Panc1 (cell line): Measurements from ENCODE around the gene MAP1S. TPM values are rescaled to one million over a fixed set of nuclear protein-coding genes. Genes with fewer than 3 reads are reported as not detected.
"Not testable (repeated sequence)": the region's sequence is repeated elsewhere in the genome, so short reads cannot be mapped to it uniquely, and the experiment has no call there.

Experiments used
- ATAC-seq: fragments of 200-7000 bp; cut with Tn5 transposase; 2 replicates; pipeline ENCODE4 v1.9.1; 2020; ENCODE audit warnings: mild to moderate bottlenecking, moderate library complexity
- BruUV-seq: library from RNA; stranded (reverse); fragments of 400-500 nt; replicated peaks from 2 replicates; lab custom pipeline; 2021; lab: Mats Ljungman, UMichigan
- CTCF ChIA-PET: fragments of 300-600 bp; sonication (Branson Sonifier 250); formaldehyde crosslinking; loops from one replicate; lab custom pipeline; 2022; ENCODE audit warnings: antibody characterized with exemption; lab: Charles Lee
- POLR2A ChIA-PET: fragments of 300-600 bp; sonication (Branson Sonifier 250); formaldehyde crosslinking; loops from one replicate; lab custom pipeline; 2022; ENCODE audit warnings: antibody characterized with exemption; lab: Charles Lee
- DNase-seq: peaks from one replicate; pipeline ENCODE4 v3.0.0-alpha.2; 2010; ENCODE audit warnings: low read depth, low spot score
- H3K27ac ChIP-seq: 2 replicates; pipeline ENCODE4 v1.5.1; 2011; ENCODE audit warnings: mild to moderate bottlenecking, low read length, inconsistent platforms
- H3K27me3 ChIP-seq: fragments of 200-500 bp; sonication (Bioruptor generic); 2 replicates; pipeline ENCODE4 v1.6.0; 2014; ENCODE audit warnings: low read length, inconsistent platforms; ENCODE audit not compliant: control insufficient read depth, insufficient read depth
- H3K36me3 ChIP-seq: fragments of 200-500 bp; sonication (Bioruptor generic); 2 replicates; pipeline ENCODE4 v1.5.1; 2014; ENCODE audit warnings: inconsistent platforms, mild to moderate bottlenecking, low read length, moderate library complexity; ENCODE audit not compliant: control insufficient read depth, insufficient read depth
- H3K4me1 ChIP-seq: 2 replicates; pipeline ENCODE4 v1.5.1; 2011; ENCODE audit warnings: inconsistent platforms, mild to moderate bottlenecking, low read length, moderate library complexity; ENCODE audit not compliant: control insufficient read depth, insufficient read depth
- H3K4me3 ChIP-seq, 2 experiments: 2 replicates each; pipeline ENCODE4 v1.5.1; 2011 to 2012; ENCODE audit warnings: low read depth in 2 of 2, low read length in 2 of 2, mild to moderate bottlenecking in 2 of 2, inconsistent platforms in 1 of 2, moderate library complexity in 1 of 2
- H3K9me3 ChIP-seq: fragments of 200-500 bp; sonication (Bioruptor generic); 2 replicates; pipeline ENCODE4 v1.5.1; 2014; ENCODE audit warnings: low read depth, mild to moderate bottlenecking, inconsistent platforms, low read length, moderate library complexity; ENCODE audit not compliant: control insufficient read depth, insufficient read depth
- POLR2AphosphoS5 ChIP-seq: IDR thresholded peaks from 2 replicates; pipeline ENCODE4 v1.6.1; 2012; ENCODE audit warnings: mild to moderate bottlenecking, low read depth, low read length, moderate library complexity
- SIN3A ChIP-seq: IDR thresholded peaks from 2 replicates; pipeline ENCODE4 v1.6.1; 2012; ENCODE audit warnings: low read depth, mild to moderate bottlenecking, low read length, moderate library complexity, borderline replicate concordance; ENCODE audit not compliant: insufficient read depth
- TCF7L2 ChIP-seq: IDR thresholded peaks from 2 replicates; pipeline ENCODE4 v1.6.1; 2011; ENCODE audit warnings: mild to moderate bottlenecking, low read depth, low read length, inconsistent platforms
- in situ Hi-C: cut with HindIII; loops from 2 replicates; pipeline ENCODE4 v1.10.0; 2016; ENCODE audit warnings: low sequenced_read_pairs, low pct_unique_long_range_greater_than_20kb
- intact Hi-C: fragments of 100-400 bp; cut with micrococcal nuclease; formaldehyde crosslinking; loops from one replicate; pipeline ENCODE4 v1.10.0; 2022; ENCODE audit not compliant: unreplicated experiment
- total RNA-seq: library from RNA; stranded (reverse); gene quantifications from one replicate; pipeline ENCODE4 v1.2.1, GENCODE V29; 2021; ENCODE audit not compliant: unreplicated experiment
- TF ChIP-seq, protein P1 (sequence below), 2 experiments: IDR thresholded peaks; 2 replicates each; pipeline ENCODE4 v1.6.1; 2011 to 2012; ENCODE audit warnings: low read depth in 2 of 2, control low read depth in 1 of 2, low read length in 1 of 2, mild to moderate bottlenecking in 1 of 2, moderate library complexity in 1 of 2; ENCODE audit not compliant: insufficient read depth in 1 of 2
- TF ChIP-seq, protein P2 (sequence below): fragments of 450-650 bp; IDR thresholded peaks from 2 replicates; pipeline ENCODE4 v1.5.1; 2017; ENCODE audit warnings: mild to moderate bottlenecking

MAP1S gene
- total RNA-seq, 1 experiment from 2014 or later, result 56.6 TPM

DNA sequence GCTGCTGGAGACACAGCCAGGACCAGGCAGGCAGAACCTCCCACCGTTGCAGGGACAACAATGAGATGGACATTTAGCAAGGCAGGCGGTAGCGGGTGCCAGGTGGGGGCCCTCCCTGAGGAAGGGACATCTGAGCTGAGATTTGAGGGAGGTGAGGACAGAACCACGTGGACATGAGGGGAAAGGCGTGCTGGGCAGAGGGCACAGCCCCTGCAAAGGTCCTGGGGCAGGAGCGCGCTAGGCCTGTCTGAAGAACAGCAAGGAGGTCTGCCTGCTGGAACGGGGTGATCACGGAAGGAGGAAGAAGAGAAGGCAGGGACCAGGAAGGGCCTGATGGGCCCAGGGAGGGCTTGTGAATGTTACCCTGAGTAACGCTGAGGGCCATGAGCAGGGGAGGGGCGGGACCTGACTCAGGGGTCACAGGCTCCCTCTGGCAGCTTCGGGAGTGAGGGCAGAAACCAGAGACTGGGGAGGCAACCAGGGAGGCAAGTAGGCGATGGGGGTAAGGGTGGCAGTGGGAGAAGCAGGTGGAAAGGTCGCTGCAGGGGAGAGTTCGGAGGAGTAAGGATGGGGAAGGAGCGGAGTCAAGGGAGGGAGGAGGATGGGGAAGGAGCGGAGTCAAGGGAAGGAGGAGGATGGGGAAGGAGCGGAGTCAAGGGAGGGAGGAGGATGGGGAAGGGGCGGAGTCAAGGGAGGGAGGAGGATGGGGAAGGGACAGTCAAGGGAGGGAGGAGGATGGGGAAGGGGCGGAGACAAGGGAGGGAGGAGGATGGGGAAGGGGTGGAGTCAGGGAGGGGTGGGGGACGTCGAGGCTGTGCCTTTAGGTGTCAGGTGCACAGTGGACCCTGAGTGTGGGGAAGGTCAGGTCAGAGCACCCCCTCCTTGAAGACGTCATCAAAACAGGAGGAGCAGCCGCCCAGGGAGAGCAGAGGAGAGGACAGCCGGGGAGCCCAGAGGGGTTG lies 60.0 kb downstream of the MAP1S start:
- in situ Hi-C loops (no loop called here), intact Hi-C loops (no loop called here)
- no peak for TF ChIP-seq TCF7L2
- TF ChIP-seq POLR2AphosphoS5, result no peak
- TF ChIP-seq, protein P1, sequence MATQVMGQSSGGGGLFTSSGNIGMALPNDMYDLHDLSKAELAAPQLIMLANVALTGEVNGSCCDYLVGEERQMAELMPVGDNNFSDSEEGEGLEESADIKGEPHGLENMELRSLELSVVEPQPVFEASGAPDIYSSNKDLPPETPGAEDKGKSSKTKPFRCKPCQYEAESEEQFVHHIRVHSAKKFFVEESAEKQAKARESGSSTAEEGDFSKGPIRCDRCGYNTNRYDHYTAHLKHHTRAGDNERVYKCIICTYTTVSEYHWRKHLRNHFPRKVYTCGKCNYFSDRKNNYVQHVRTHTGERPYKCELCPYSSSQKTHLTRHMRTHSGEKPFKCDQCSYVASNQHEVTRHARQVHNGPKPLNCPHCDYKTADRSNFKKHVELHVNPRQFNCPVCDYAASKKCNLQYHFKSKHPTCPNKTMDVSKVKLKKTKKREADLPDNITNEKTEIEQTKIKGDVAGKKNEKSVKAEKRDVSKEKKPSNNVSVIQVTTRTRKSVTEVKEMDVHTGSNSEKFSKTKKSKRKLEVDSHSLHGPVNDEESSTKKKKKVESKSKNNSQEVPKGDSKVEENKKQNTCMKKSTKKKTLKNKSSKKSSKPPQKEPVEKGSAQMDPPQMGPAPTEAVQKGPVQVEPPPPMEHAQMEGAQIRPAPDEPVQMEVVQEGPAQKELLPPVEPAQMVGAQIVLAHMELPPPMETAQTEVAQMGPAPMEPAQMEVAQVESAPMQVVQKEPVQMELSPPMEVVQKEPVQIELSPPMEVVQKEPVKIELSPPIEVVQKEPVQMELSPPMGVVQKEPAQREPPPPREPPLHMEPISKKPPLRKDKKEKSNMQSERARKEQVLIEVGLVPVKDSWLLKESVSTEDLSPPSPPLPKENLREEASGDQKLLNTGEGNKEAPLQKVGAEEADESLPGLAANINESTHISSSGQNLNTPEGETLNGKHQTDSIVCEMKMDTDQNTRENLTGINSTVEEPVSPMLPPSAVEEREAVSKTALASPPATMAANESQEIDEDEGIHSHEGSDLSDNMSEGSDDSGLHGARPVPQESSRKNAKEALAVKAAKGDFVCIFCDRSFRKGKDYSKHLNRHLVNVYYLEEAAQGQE (IDR thresholded peaks at IDR 0.05; ENCODE audit: insufficient read depth in 1 of 2, low read depth in 2 of 2, low read length in 1 of 2), result no peak
- TF ChIP-seq SIN3A, result no peak
- TF ChIP-seq, protein P2, sequence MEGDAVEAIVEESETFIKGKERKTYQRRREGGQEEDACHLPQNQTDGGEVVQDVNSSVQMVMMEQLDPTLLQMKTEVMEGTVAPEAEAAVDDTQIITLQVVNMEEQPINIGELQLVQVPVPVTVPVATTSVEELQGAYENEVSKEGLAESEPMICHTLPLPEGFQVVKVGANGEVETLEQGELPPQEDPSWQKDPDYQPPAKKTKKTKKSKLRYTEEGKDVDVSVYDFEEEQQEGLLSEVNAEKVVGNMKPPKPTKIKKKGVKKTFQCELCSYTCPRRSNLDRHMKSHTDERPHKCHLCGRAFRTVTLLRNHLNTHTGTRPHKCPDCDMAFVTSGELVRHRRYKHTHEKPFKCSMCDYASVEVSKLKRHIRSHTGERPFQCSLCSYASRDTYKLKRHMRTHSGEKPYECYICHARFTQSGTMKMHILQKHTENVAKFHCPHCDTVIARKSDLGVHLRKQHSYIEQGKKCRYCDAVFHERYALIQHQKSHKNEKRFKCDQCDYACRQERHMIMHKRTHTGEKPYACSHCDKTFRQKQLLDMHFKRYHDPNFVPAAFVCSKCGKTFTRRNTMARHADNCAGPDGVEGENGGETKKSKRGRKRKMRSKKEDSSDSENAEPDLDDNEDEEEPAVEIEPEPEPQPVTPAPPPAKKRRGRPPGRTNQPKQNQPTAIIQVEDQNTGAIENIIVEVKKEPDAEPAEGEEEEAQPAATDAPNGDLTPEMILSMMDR, result no peak
- Histone ChIP-seq H3K9me3 (no peaks in the 10 kb centered on the region), H3K36me3 (no peaks in the 10 kb centered on the region; the same call in 1 of the 2 replicates), H3K27me3 (no peaks in the 10 kb centered on the region), H3K4me1 (0 out of 2 replicates have a peak, but pooled peaks cover 3% of the 10 kb centered on the region), H3K27ac (no peak overlapping the region), H3K4me3 (peak overlapping the region in 1 of 2 experiments; percentile 11; a peak in 1 of 4 replicates)
- CTCF ChIA-PET, result no interaction called here
- no peak for DNase-seq
- POLR2A ChIA-PET, result interaction anchor here (0.6 kb wide), 1 partner anchor 159 kb away, joined by 3 read pairs; no protein-coding TSS in a partner anchor
- BruUV-seq, result no TSS peak
- ATAC-seq, result 0 out of 2 replicates have a peak, but pooled peaks have one; percentile 28

DNA sequence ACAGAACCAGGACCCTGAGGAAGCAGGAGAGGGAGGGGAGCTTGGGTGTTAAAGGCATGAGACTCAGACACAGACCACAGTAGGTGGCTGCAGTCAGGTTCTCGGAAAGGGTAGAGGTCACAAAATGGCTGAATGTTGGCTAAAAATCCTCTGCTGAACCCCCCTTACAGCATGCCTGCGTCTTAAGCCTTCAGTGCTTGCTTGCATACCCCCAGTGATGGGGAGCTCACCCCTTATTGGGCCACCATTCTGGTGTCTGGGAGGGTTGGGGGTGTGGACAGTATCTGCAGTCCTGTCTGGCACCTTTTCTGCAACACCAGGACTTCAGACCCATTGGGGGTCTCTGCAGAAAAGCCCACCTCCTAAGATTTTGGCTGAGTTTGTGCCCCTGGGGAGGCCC lies 61.5 kb downstream of the MAP1S start:
- no peak overlapping the region for H3K27ac ChIP-seq
- H3K4me1 ChIP-seq, result 0 out of 2 replicates have a peak, but pooled peaks cover 3% of the 10 kb centered on the region
- H3K4me3 ChIP-seq, result no peak overlapping the region
- DNase-seq (no peak), ATAC-seq (no peak)
- no peaks in the 10 kb centered on the region for H3K27me3 ChIP-seq
- CTCF ChIA-PET, result no interaction called here
- POLR2A ChIA-PET, result interaction anchor here (0.6 kb wide), 1 partner anchor 44 kb away, joined by 4 read pairs; no protein-coding TSS in a partner anchor
- no peaks in the 10 kb centered on the region for H3K9me3 ChIP-seq
- BruUV-seq, result no TSS peak
- H3K36me3 ChIP-seq, result no peaks in the 10 kb centered on the region; the same call in 1 of the 2 replicates
- in situ Hi-C loops, result no loop called here
- intact Hi-C loops, result loop anchor here (10.0 kb wide), 1 partner anchor 74 kb away; the partner anchor contains the start of gene RPL18A
- TF ChIP-seq TCF7L2 (no peak), POLR2AphosphoS5 (no peak), SIN3A (no peak)
- TF ChIP-seq, protein P2, result no peak
- TF ChIP-seq, protein P1 (IDR thresholded peaks at IDR 0.05; ENCODE audit: insufficient read depth in 1 of 2, low read depth in 2 of 2, low read length in 1 of 2), result no peak

DNA sequence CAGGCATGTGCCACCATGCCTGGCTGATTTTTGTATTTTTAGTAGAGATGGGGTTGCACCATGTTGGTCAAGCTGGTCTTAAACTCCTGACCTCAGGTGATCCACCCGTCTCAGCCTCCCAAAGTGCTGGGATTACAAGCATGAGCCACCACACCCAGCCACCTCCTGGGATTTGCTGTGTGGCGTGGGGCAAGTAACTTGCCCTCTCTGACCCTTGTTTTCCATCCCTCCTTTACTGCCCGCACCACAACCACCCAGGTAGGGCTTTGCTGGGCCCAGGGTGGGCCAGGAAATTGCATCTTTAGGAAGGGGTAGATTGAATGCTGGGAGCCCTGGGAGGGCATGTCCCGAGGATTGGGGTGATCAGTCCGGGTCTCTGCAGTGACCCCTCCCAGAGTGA lies 64.4 kb downstream of the MAP1S start:
- H3K27me3 ChIP-seq, H3K4me1 ChIP-seq, H3K27ac ChIP-seq, H3K9me3 ChIP-seq, in situ Hi-C loops, H3K36me3 ChIP-seq, BruUV-seq, H3K4me3 ChIP-seq, DNase-seq, ATAC-seq: not testable (repeated sequence)
- intact Hi-C loops, result loop anchor here (10.0 kb wide), 1 partner anchor 71 kb away; the partner anchor contains the start of gene RPL18A
- POLR2A ChIA-PET, result interaction anchor here (0.7 kb wide), 1 partner anchor 34 kb away, joined by 4 read pairs; no protein-coding TSS in a partner anchor
- CTCF ChIA-PET, result interaction anchor here (0.6 kb wide), 1 partner anchor 326 kb away, joined by 3 read pairs; no protein-coding TSS in a partner anchor
